Natural killer cell (primary cell): ENCODE results near the gene XRCC5. TPM values are rescaled to one million over a fixed set of nuclear protein-coding genes. Genes with fewer than 3 reads are reported as not detected.

ENCODE experiments used
- ATAC-seq, 3 donors: fragments of 150-1000 bp in 2 of 3; fragments of 200-7000 bp in 1 of 3; cut with Tn5 transposase; 1 replicate in 1 of 3; 2 replicates in 2 of 3; pipeline ENCODE4 v1.10.0; 2021; ENCODE audit warnings: mild to moderate bottlenecking in 2 of 3, moderate library complexity in 2 of 3
- DNase-seq, 2 donors: peaks; one replicate each; pipeline versions ENCODE4 v3.0.0 to v3.0.0-alpha.2; 2013 to 2021; ENCODE audit warnings: mixed read lengths in 1 of 2
- H3K27ac ChIP-seq: one replicate; pipeline ENCODE4 v1.5.1; 2013; ENCODE audit warnings: mild to moderate bottlenecking, low read length
- H3K27me3 ChIP-seq: one replicate; pipeline ENCODE4 v1.6.1; 2013; ENCODE audit warnings: low read length; ENCODE audit not compliant: control insufficient read depth, insufficient read depth
- H3K36me3 ChIP-seq: one replicate; pipeline ENCODE4 v1.6.1; 2013; ENCODE audit warnings: low read length; ENCODE audit not compliant: control insufficient read depth, insufficient read depth
- H3K4me1 ChIP-seq: one replicate; pipeline ENCODE4 v1.6.1; 2013; ENCODE audit warnings: low read length; ENCODE audit not compliant: control insufficient read depth, insufficient read depth
- H3K4me3 ChIP-seq: one replicate; pipeline ENCODE4 v1.5.1; 2013; ENCODE audit warnings: low read length
- H3K9me3 ChIP-seq: one replicate; pipeline ENCODE4 v1.6.1; 2013; ENCODE audit warnings: low read length; ENCODE audit not compliant: control insufficient read depth, insufficient read depth
- H3K27ac Mint-ChIP-seq, 2 donors: one replicate each; pipeline ENCODE4 v1.8.0; 2022; ENCODE audit warnings: mild to moderate bottlenecking in 2 of 2, mixed read lengths in 2 of 2, moderate library complexity in 1 of 2
- H3K27me3 Mint-ChIP-seq, 2 donors: one replicate each; pipeline ENCODE4 v1.8.0; 2022; ENCODE audit warnings: low read depth in 2 of 2, mixed read lengths in 2 of 2
- H3K36me3 Mint-ChIP-seq: one replicate; pipeline ENCODE4 v1.8.0; 2022; ENCODE audit warnings: mixed read lengths
- H3K4me1 Mint-ChIP-seq, 2 donors: one replicate each; pipeline ENCODE4 v1.8.0; 2022; ENCODE audit warnings: mixed read lengths in 2 of 2
- H3K4me3 Mint-ChIP-seq: one replicate; pipeline ENCODE4 v1.8.0; 2022; ENCODE audit warnings: mild to moderate bottlenecking, moderate library complexity, mixed read lengths
- H3K9me3 Mint-ChIP-seq, 2 donors: one replicate each; pipeline ENCODE4 v1.8.0; 2022; ENCODE audit warnings: mixed read lengths in 2 of 2
- WGBS: methylation state at CpG from one replicate; pipeline ENCODE4 v1.1.7; 2013; ENCODE audit warnings: missing lambda C conversion rate; ENCODE audit not compliant: insufficient coverage; 5-methylcytosine and 5-hydroxymethylcytosine counted together
- intact Hi-C: fragments of 100-400 bp; cut with micrococcal nuclease; formaldehyde crosslinking; loops from one replicate; pipeline ENCODE4 v1.14.2; 2022
- total RNA-seq, 4 donors: library from RNA; stranded (reverse); fragments of 120-200 nt in 1 of 4; gene quantifications; one replicate each; pipeline versions ENCODE4 v1.2.3 to v1.2.4, GENCODE V29; 2013 to 2022
- TF ChIP-seq, protein P1 (sequence below): fragments of 200-600 bp; IDR thresholded peaks from one replicate; pipeline ENCODE4 v1.8.0; 2022; ENCODE audit warnings: antibody characterized with exemption

The XRCC5 gene
- total RNA-seq, 3 donors from 2014 or later (not counting 1 experiment from before 2014, with no cell fraction given), result 188 to 220 (median 201) TPM

GRCh38 chr2:216235462-216235861, 126.3 kb downstream of the XRCC5 start:
- WGBS, result 91% methylated on average over 2 of the region's 2 CpGs
- ATAC-seq (no peak), DNase-seq (no peak)
- H3K36me3 Mint-ChIP-seq, result peaks cover 28% of the 10 kb centered on the region
- H3K27me3 ChIP-seq, result no peaks in the 10 kb centered on the region
- H3K4me3 Mint-ChIP-seq, result no peak overlapping the region
- H3K4me1 ChIP-seq, result peaks cover 5% of the 10 kb centered on the region
- H3K27me3 Mint-ChIP-seq, result no peaks in the 10 kb centered on the region
- TF ChIP-seq, protein P1, sequence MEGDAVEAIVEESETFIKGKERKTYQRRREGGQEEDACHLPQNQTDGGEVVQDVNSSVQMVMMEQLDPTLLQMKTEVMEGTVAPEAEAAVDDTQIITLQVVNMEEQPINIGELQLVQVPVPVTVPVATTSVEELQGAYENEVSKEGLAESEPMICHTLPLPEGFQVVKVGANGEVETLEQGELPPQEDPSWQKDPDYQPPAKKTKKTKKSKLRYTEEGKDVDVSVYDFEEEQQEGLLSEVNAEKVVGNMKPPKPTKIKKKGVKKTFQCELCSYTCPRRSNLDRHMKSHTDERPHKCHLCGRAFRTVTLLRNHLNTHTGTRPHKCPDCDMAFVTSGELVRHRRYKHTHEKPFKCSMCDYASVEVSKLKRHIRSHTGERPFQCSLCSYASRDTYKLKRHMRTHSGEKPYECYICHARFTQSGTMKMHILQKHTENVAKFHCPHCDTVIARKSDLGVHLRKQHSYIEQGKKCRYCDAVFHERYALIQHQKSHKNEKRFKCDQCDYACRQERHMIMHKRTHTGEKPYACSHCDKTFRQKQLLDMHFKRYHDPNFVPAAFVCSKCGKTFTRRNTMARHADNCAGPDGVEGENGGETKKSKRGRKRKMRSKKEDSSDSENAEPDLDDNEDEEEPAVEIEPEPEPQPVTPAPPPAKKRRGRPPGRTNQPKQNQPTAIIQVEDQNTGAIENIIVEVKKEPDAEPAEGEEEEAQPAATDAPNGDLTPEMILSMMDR, result no peak
- H3K9me3 Mint-ChIP-seq, result peaks cover 3 to 4% of the 10 kb centered on the region in 2 donors
- H3K9me3 ChIP-seq, result peaks cover 14% of the 10 kb centered on the region
- H3K27ac ChIP-seq, result no peak overlapping the region
- no peak overlapping the region for H3K4me3 ChIP-seq
- intact Hi-C loops, result no loop called here
- H3K27ac Mint-ChIP-seq, result no peak overlapping the region
- peaks cover 7 to 13% of the 10 kb centered on the region in 2 donors for H3K4me1 Mint-ChIP-seq
- no peaks in the 10 kb centered on the region for H3K36me3 ChIP-seq

GRCh38 chr2:216235896-216236295, 126.7 kb downstream of the XRCC5 start:
- TF ChIP-seq, protein P1, result no peak
- no peaks in the 10 kb centered on the region for H3K27me3 Mint-ChIP-seq
- Histone ChIP-seq H3K27me3 (no peaks in the 10 kb centered on the region), H3K4me3 (no peak overlapping the region), H3K36me3 (no peaks in the 10 kb centered on the region), H3K4me1 (peaks cover 5% of the 10 kb centered on the region), H3K9me3 (peaks cover 14% of the 10 kb centered on the region), H3K27ac (no peak overlapping the region)
- H3K27ac Mint-ChIP-seq, result no peak overlapping the region
- H3K36me3 Mint-ChIP-seq, result peaks cover 24% of the 10 kb centered on the region
- peaks cover 7 to 13% of the 10 kb centered on the region in 2 donors for H3K4me1 Mint-ChIP-seq
- WGBS, result 100% methylated on average over 1 of the region's 1 CpG
- no peak for DNase-seq
- H3K9me3 Mint-ChIP-seq, result peaks cover 3 to 4% of the 10 kb centered on the region in 2 donors
- intact Hi-C loops, result no loop called here
- no peak overlapping the region for H3K4me3 Mint-ChIP-seq
- no peak for ATAC-seq

DNA sequence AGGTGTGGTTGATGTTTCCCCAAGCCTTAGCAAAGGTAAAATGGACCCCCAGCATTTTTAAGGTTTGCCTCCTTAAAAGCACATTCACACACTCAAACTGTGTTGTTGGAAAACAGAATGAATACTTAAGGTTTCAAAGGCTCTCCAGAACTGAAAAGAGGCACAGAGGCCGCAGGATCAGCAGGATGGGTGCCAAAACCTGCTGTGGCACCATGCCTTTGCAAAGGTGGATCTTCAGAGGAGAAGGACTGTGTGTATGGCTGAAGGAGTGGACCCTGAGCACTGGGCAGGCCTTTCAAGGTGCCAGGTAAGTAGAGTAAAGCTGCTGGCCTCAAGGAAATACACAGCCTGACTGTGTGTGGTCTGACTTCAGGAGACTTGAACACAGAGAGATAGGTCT, 127.3 kb downstream of the XRCC5 start:
- Histone ChIP-seq H3K27me3 (no peaks in the 10 kb centered on the region), H3K27ac (no peak overlapping the region), H3K4me1 (peaks cover 5% of the 10 kb centered on the region), H3K36me3 (no peaks in the 10 kb centered on the region), H3K9me3 (peaks cover 14% of the 10 kb centered on the region), H3K4me3 (no peak overlapping the region)
- peaks cover 3 to 4% of the 10 kb centered on the region in 2 donors for H3K9me3 Mint-ChIP-seq
- TF ChIP-seq, protein P1, result no peak
- peaks cover 21% of the 10 kb centered on the region for H3K36me3 Mint-ChIP-seq
- no peaks in the 10 kb centered on the region for H3K27me3 Mint-ChIP-seq
- intact Hi-C loops, result no loop called here
- ATAC-seq (no peak), DNase-seq (no peak)
- no peak overlapping the region for H3K4me3 Mint-ChIP-seq
- WGBS, result 0% methylated on average over 1 of the region's 1 CpG
- H3K4me1 Mint-ChIP-seq, result peaks cover 7 to 13% of the 10 kb centered on the region in 2 donors
- no peak overlapping the region for H3K27ac Mint-ChIP-seq

- Histone ChIP-seq H3K4me3 (no peak overlapping the region), H3K4me1 (no peaks in the 10 kb centered on the region), H3K27me3 (no peaks in the 10 kb centered on the region), H3K36me3 (no peaks in the 10 kb centered on the region), H3K9me3 (no peaks in the 10 kb centered on the region), H3K27ac (no peak overlapping the region)
- H3K4me3 Mint-ChIP-seq, result no peak overlapping the region
- no peaks in the 10 kb centered on the region for H3K27me3 Mint-ChIP-seq
- 94% methylated on average over 6 of the region's 6 CpGs for WGBS
- no peaks in the 10 kb centered on the region for H3K9me3 Mint-ChIP-seq
- H3K27ac Mint-ChIP-seq, result no peak overlapping the region
- no peaks in the 10 kb centered on the region for H3K4me1 Mint-ChIP-seq
- TF ChIP-seq, protein P1, result no peak
- DNase-seq (no peak), ATAC-seq (no peak)
- intact Hi-C loops, result no loop called here
- no peaks in the 10 kb centered on the region for H3K36me3 Mint-ChIP-seq
Observed at GRCh38 chr2:216242365-216242764, 133.2 kb downstream of the XRCC5 start.
